ENCODE results near the gene SYT2.

SYT2 gene

GRCh38 chr1:202703191-202703590, 7.1 kb downstream of the SYT2 start:
- DNase-seq = no peak

- no peak for DNase-seq
These were observed 8.2 kb downstream of the SYT2 start for GRCh38 chr1:202702088-202702487.

GRCh38 chr1:202701200-202701599, 9.1 kb downstream of the SYT2 start:
- no peak for DNase-seq

GRCh38 chr1:202700061-202700460, 10.2 kb downstream of the SYT2 start:
- no peak for DNase-seq

GRCh38 chr1:202698276-202698675, 12.0 kb downstream of the SYT2 start:
- no peak for DNase-seq

GRCh38 chr1:202697038-202697437, 13.2 kb downstream of the SYT2 start:
- no peak for DNase-seq

- DNase-seq = no peak
These were observed 15.9 kb downstream of the SYT2 start for GRCh38 chr1:202694314-202694713.

- peak; percentile 60 for DNase-seq
These were observed 17.2 kb downstream of the SYT2 start for GRCh38 chr1:202692959-202693555.

- DNase-seq = no peak
These were observed 18.4 kb downstream of the SYT2 start for GRCh38 chr1:202691816-202692215.

- no peak for DNase-seq
These were observed 20.5 kb downstream of the SYT2 start for GRCh38 chr1:202689493-202690342.

- DNase-seq = no peak
These were observed 21.2 kb downstream of the SYT2 start for GRCh38 chr1:202689082-202689481.

GRCh38 chr1:202688401-202688800, 21.9 kb downstream of the SYT2 start:
- DNase-seq = no peak

GRCh38 chr1:202687798-202688197, 22.5 kb downstream of the SYT2 start:
- DNase-seq = no peak

GRCh38 chr1:202687370-202687769, 22.9 kb downstream of the SYT2 start:
- no peak for DNase-seq

- DNase-seq = no peak
These were observed 24.6 kb downstream of the SYT2 start for GRCh38 chr1:202685641-202686040.

- DNase-seq = no peak
These were observed 25.5 kb downstream of the SYT2 start for GRCh38 chr1:202684716-202685115.

GRCh38 chr1:202683029-202683428, 27.2 kb downstream of the SYT2 start:
- DNase-seq = no peak

GRCh38 chr1:202682477-202682876, 27.8 kb downstream of the SYT2 start:
- no peak for DNase-seq

GRCh38 chr1:202681736-202682420, 28.4 kb downstream of the SYT2 start:
- no peak for DNase-seq

- no peak for DNase-seq
These were observed 29.5 kb downstream of the SYT2 start for GRCh38 chr1:202680586-202681352.

GRCh38 chr1:202679406-202680177, 30.7 kb downstream of the SYT2 start:
- no peak for DNase-seq

GRCh38 chr1:202677433-202677832, 32.8 kb downstream of the SYT2 start:
- DNase-seq = no peak

Measured in activated naive CD4-positive, alpha-beta T cell treated with Interleukin-2 at 50 U/mL for 16 hours (primary cell).